HL-60 (cell line): ENCODE measurements around the gene CLINT1.

Experiments used
- TF ChIP-seq, protein P1 (sequence below): IDR thresholded peaks from 2 replicates; pipeline ENCODE4 v1.6.1; 2012; ENCODE audit warnings: low read depth; ENCODE audit not compliant: insufficient replicate concordance
- TF ChIP-seq, protein P2 (sequence below): IDR thresholded peaks from one replicate; pipeline ENCODE4 v1.5.1; 2011; ENCODE audit warnings: low read length, control low read depth, inconsistent platforms; ENCODE audit not compliant: insufficient read depth

- TF ChIP-seq, protein P1, sequence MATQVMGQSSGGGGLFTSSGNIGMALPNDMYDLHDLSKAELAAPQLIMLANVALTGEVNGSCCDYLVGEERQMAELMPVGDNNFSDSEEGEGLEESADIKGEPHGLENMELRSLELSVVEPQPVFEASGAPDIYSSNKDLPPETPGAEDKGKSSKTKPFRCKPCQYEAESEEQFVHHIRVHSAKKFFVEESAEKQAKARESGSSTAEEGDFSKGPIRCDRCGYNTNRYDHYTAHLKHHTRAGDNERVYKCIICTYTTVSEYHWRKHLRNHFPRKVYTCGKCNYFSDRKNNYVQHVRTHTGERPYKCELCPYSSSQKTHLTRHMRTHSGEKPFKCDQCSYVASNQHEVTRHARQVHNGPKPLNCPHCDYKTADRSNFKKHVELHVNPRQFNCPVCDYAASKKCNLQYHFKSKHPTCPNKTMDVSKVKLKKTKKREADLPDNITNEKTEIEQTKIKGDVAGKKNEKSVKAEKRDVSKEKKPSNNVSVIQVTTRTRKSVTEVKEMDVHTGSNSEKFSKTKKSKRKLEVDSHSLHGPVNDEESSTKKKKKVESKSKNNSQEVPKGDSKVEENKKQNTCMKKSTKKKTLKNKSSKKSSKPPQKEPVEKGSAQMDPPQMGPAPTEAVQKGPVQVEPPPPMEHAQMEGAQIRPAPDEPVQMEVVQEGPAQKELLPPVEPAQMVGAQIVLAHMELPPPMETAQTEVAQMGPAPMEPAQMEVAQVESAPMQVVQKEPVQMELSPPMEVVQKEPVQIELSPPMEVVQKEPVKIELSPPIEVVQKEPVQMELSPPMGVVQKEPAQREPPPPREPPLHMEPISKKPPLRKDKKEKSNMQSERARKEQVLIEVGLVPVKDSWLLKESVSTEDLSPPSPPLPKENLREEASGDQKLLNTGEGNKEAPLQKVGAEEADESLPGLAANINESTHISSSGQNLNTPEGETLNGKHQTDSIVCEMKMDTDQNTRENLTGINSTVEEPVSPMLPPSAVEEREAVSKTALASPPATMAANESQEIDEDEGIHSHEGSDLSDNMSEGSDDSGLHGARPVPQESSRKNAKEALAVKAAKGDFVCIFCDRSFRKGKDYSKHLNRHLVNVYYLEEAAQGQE = no peak
- TF ChIP-seq, protein P2, sequence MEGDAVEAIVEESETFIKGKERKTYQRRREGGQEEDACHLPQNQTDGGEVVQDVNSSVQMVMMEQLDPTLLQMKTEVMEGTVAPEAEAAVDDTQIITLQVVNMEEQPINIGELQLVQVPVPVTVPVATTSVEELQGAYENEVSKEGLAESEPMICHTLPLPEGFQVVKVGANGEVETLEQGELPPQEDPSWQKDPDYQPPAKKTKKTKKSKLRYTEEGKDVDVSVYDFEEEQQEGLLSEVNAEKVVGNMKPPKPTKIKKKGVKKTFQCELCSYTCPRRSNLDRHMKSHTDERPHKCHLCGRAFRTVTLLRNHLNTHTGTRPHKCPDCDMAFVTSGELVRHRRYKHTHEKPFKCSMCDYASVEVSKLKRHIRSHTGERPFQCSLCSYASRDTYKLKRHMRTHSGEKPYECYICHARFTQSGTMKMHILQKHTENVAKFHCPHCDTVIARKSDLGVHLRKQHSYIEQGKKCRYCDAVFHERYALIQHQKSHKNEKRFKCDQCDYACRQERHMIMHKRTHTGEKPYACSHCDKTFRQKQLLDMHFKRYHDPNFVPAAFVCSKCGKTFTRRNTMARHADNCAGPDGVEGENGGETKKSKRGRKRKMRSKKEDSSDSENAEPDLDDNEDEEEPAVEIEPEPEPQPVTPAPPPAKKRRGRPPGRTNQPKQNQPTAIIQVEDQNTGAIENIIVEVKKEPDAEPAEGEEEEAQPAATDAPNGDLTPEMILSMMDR = no peak
Observed at GRCh38 chr5:157779221-157779620, 79.7 kb downstream of the CLINT1 start.
